ENCODE measurements around the gene SH3BP2.

SH3BP2 gene

DNA sequence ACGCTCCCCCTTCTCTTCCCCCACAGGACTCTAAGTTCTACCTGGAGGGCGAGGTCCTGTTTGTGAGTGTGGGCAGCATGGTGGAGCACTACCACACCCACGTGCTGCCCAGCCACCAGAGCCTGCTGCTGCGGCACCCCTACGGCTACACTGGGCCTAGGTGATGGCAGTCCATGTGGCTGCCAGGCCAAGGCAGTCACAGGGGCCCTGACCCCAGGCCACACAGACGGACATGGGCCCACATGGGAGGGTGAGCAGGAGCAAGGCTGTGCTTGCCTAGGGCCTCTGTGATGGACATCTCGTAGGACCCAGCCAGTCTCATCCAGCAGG, 40.8 kb downstream of the SH3BP2 start (continued):
- TF ChIP-seq PATZ1 (CRISPR knock-in tag; IDR thresholded peaks at IDR 0.05; ENCODE audit: borderline replicate concordance): no peak

DNA sequence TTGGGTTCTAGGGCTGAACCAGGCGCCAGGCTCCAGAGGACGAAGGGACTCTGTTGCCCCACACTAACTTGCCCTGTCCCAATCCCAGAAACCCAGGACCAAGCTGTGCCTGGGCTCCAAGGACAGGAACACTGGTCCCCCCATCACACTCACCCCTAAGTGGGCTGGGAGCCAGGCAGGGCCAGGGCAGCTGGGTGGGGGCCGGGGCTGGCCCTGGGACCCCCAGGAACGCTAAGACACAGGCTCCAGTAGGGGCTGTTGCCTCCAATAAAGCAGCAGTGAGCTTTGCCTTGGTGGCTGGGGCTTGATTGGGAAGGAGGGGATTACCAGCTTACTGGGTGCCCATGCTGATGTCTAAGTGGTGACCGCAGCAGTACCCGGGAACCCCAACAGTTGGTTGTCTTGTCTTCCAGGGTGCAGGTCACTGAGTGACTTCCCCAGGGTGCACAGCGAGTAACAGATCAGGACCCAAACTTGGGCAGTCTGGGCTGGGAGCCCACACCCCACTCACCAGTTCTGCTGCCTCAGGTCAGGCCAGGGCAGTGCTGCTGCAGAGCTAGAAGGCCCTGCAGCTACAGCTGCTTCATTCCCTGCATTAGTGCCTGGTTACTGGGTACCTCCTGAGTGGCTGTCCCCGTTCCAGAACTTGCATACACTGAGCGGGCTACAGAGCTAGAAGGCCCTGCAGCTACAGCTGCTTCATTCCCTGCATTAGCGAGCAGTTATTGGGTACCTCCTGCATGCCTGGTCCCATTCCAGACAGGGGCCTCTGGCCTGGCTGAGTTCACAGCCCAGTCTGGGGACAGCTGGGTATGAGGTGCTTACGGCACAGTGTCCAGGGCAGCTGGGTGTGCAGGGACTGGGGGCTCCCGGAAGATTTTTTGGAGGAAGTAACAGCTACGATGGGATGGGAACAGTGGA, 41.4 kb downstream of the SH3BP2 start:
- ATAC-seq: no peak

GRCh38 chr4:2835978-2836377, 43.1 kb downstream of the SH3BP2 start:
- no peak for TF ChIP-seq ARNTL (CRISPR knock-in tag; IDR thresholded peaks at IDR 0.05; ENCODE audit: borderline replicate concordance, low read depth)
- TF ChIP-seq, protein P1, sequence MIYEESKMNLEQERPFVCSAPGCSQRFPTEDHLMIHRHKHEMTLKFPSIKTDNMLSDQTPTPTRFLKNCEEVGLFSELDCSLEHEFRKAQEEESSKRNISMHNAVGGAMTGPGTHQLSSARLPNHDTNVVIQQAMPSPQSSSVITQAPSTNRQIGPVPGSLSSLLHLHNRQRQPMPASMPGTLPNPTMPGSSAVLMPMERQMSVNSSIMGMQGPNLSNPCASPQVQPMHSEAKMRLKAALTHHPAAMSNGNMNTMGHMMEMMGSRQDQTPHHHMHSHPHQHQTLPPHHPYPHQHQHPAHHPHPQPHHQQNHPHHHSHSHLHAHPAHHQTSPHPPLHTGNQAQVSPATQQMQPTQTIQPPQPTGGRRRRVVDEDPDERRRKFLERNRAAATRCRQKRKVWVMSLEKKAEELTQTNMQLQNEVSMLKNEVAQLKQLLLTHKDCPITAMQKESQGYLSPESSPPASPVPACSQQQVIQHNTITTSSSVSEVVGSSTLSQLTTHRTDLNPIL (CRISPR knock-in tag; IDR thresholded peaks at IDR 0.05; ENCODE audit: low read depth): no peak
- no peak for TF ChIP-seq ZFP3 (CRISPR knock-in tag; IDR thresholded peaks at IDR 0.05)
- no peak for TF ChIP-seq RARB (CRISPR knock-in tag; IDR thresholded peaks at IDR 0.05)
- no peak for TF ChIP-seq PPARA (CRISPR knock-in tag; IDR thresholded peaks at IDR 0.05; ENCODE audit: borderline replicate concordance)
- no peak for TF ChIP-seq PATZ1 (CRISPR knock-in tag; IDR thresholded peaks at IDR 0.05; ENCODE audit: borderline replicate concordance)
- no peak for TF ChIP-seq TOX (CRISPR knock-in tag; IDR thresholded peaks at IDR 0.05; ENCODE audit: borderline replicate concordance)
- no peak for TF ChIP-seq ZNF565 (CRISPR knock-in tag; conservative IDR thresholded peaks at IDR 0.05; ENCODE audit: low read depth)
- no peak for TF ChIP-seq ZNF8 (CRISPR knock-in tag; IDR thresholded peaks at IDR 0.05)
- TF ChIP-seq CSDC2 (CRISPR knock-in tag; IDR thresholded peaks at IDR 0.05): no peak
- TF ChIP-seq ZFP30 (CRISPR knock-in tag; IDR thresholded peaks at IDR 0.05): no peak
- no peak for TF ChIP-seq POU6F1 (CRISPR knock-in tag; IDR thresholded peaks at IDR 0.05; ENCODE audit: borderline replicate concordance, low read depth)
- TF ChIP-seq, protein P2, sequence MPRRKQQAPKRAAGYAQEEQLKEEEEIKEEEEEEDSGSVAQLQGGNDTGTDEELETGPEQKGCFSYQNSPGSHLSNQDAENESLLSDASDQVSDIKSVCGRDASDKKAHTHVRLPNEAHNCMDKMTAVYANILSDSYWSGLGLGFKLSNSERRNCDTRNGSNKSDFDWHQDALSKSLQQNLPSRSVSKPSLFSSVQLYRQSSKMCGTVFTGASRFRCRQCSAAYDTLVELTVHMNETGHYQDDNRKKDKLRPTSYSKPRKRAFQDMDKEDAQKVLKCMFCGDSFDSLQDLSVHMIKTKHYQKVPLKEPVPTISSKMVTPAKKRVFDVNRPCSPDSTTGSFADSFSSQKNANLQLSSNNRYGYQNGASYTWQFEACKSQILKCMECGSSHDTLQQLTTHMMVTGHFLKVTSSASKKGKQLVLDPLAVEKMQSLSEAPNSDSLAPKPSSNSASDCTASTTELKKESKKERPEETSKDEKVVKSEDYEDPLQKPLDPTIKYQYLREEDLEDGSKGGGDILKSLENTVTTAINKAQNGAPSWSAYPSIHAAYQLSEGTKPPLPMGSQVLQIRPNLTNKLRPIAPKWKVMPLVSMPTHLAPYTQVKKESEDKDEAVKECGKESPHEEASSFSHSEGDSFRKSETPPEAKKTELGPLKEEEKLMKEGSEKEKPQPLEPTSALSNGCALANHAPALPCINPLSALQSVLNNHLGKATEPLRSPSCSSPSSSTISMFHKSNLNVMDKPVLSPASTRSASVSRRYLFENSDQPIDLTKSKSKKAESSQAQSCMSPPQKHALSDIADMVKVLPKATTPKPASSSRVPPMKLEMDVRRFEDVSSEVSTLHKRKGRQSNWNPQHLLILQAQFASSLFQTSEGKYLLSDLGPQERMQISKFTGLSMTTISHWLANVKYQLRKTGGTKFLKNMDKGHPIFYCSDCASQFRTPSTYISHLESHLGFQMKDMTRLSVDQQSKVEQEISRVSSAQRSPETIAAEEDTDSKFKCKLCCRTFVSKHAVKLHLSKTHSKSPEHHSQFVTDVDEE (CRISPR knock-in tag; IDR thresholded peaks at IDR 0.05): no peak
- TF ChIP-seq ESRRG (CRISPR knock-in tag; IDR thresholded peaks at IDR 0.05): no peak
- TF ChIP-seq CSRNP3 (CRISPR knock-in tag; IDR thresholded peaks at IDR 0.05): no peak
- TF ChIP-seq ZNF70 (CRISPR knock-in tag; IDR thresholded peaks at IDR 0.05): no peak
- ATAC-seq: no peak

More for the DNA sequence above, 41.4 kb downstream of the SH3BP2 start:
- TF ChIP-seq ZFP3 (CRISPR knock-in tag; IDR thresholded peaks at IDR 0.05) (no peak), ZNF70 (CRISPR knock-in tag; IDR thresholded peaks at IDR 0.05) (no peak), ARNTL (CRISPR knock-in tag; IDR thresholded peaks at IDR 0.05; ENCODE audit: borderline replicate concordance, low read depth) (no peak), BACH2 (CRISPR knock-in tag; IDR thresholded peaks at IDR 0.05; ENCODE audit: borderline replicate concordance) (no peak), GLIS3 (CRISPR knock-in tag; IDR thresholded peaks at IDR 0.05) (no peak), TOX (CRISPR knock-in tag; IDR thresholded peaks at IDR 0.05; ENCODE audit: borderline replicate concordance) (no peak), TCF4 (CRISPR knock-in tag; IDR thresholded peaks at IDR 0.05; ENCODE audit: borderline replicate concordance) (no peak), ZNF8 (CRISPR knock-in tag; IDR thresholded peaks at IDR 0.05) (no peak), PPARA (CRISPR knock-in tag; IDR thresholded peaks at IDR 0.05; ENCODE audit: borderline replicate concordance) (no peak), ZNF565 (CRISPR knock-in tag; conservative IDR thresholded peaks at IDR 0.05; ENCODE audit: low read depth) (no peak), ESRRG (CRISPR knock-in tag; IDR thresholded peaks at IDR 0.05) (no peak), CSDC2 (CRISPR knock-in tag; IDR thresholded peaks at IDR 0.05) (no peak), CSRNP3 (CRISPR knock-in tag; IDR thresholded peaks at IDR 0.05) (no peak)
- TF ChIP-seq, protein P1 (CRISPR knock-in tag; IDR thresholded peaks at IDR 0.05; ENCODE audit: low read depth): no peak

Measured in SK-N-SH treated with all-trans-retinoic acid at 6 μM for 48 hours (cell line).